Panc1 (cell line): ENCODE measurements around the gene PPP6R2.

Source experiments
- POLR2AphosphoS5 ChIP-seq: IDR thresholded peaks from 2 replicates; pipeline ENCODE4 v1.6.1; 2012; ENCODE audit warnings: mild to moderate bottlenecking, low read depth, low read length, moderate library complexity
- SIN3A ChIP-seq: IDR thresholded peaks from 2 replicates; pipeline ENCODE4 v1.6.1; 2012; ENCODE audit warnings: low read depth, mild to moderate bottlenecking, low read length, moderate library complexity, borderline replicate concordance; ENCODE audit not compliant: insufficient read depth
- TCF7L2 ChIP-seq: IDR thresholded peaks from 2 replicates; pipeline ENCODE4 v1.6.1; 2011; ENCODE audit warnings: mild to moderate bottlenecking, low read depth, low read length, inconsistent platforms
- TF ChIP-seq, protein P1 (sequence below): fragments of 450-650 bp; IDR thresholded peaks from 2 replicates; pipeline ENCODE4 v1.5.1; 2017; ENCODE audit warnings: mild to moderate bottlenecking
- TF ChIP-seq, protein P2 (sequence below), 2 experiments: IDR thresholded peaks; 2 replicates each; pipeline ENCODE4 v1.6.1; 2011 to 2012; ENCODE audit warnings: low read depth in 2 of 2, control low read depth in 1 of 2, low read length in 1 of 2, mild to moderate bottlenecking in 1 of 2, moderate library complexity in 1 of 2; ENCODE audit not compliant: insufficient read depth in 1 of 2

DNA sequence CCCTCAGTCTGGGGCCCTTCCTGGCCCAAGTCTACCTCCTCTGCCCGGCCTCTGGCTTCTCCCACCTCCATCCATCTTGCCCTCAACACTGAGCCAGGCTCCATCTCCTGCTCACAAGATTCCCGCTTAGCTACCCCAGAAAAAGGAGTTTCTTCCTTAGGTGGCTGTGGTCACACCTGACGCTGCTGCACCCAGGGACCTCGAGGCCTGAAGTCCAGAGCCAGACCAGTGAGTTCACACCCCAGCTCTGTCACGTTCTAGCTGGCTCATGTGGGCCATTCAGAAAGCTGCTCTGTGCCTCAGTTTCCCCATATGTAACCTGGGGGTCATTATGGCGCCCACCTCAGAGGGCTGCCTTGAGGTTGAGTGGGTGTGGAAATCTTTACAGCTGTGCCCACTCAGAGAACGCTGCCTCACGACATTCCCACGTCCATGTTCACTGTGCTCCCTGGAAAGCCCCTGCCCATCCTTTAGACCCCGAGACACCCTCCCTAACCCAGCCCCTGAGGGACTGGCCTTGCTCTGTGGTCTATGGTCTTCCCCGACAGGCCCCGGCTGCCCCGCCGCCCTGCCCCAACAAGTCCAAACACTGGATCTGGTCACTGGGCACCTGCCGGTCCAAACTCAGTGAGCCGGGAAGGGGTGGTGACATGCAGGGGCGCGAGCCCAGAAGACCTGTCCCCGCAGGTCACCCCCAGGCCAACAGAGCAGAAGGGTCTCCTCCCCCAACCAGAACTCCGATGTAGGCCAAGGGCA, 45.4 kb upstream of the PPP6R2 start:
- TF ChIP-seq, protein P1, sequence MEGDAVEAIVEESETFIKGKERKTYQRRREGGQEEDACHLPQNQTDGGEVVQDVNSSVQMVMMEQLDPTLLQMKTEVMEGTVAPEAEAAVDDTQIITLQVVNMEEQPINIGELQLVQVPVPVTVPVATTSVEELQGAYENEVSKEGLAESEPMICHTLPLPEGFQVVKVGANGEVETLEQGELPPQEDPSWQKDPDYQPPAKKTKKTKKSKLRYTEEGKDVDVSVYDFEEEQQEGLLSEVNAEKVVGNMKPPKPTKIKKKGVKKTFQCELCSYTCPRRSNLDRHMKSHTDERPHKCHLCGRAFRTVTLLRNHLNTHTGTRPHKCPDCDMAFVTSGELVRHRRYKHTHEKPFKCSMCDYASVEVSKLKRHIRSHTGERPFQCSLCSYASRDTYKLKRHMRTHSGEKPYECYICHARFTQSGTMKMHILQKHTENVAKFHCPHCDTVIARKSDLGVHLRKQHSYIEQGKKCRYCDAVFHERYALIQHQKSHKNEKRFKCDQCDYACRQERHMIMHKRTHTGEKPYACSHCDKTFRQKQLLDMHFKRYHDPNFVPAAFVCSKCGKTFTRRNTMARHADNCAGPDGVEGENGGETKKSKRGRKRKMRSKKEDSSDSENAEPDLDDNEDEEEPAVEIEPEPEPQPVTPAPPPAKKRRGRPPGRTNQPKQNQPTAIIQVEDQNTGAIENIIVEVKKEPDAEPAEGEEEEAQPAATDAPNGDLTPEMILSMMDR = no peak
- TF ChIP-seq POLR2AphosphoS5 (no peak), SIN3A (no peak), TCF7L2 (no peak)
- TF ChIP-seq, protein P2, sequence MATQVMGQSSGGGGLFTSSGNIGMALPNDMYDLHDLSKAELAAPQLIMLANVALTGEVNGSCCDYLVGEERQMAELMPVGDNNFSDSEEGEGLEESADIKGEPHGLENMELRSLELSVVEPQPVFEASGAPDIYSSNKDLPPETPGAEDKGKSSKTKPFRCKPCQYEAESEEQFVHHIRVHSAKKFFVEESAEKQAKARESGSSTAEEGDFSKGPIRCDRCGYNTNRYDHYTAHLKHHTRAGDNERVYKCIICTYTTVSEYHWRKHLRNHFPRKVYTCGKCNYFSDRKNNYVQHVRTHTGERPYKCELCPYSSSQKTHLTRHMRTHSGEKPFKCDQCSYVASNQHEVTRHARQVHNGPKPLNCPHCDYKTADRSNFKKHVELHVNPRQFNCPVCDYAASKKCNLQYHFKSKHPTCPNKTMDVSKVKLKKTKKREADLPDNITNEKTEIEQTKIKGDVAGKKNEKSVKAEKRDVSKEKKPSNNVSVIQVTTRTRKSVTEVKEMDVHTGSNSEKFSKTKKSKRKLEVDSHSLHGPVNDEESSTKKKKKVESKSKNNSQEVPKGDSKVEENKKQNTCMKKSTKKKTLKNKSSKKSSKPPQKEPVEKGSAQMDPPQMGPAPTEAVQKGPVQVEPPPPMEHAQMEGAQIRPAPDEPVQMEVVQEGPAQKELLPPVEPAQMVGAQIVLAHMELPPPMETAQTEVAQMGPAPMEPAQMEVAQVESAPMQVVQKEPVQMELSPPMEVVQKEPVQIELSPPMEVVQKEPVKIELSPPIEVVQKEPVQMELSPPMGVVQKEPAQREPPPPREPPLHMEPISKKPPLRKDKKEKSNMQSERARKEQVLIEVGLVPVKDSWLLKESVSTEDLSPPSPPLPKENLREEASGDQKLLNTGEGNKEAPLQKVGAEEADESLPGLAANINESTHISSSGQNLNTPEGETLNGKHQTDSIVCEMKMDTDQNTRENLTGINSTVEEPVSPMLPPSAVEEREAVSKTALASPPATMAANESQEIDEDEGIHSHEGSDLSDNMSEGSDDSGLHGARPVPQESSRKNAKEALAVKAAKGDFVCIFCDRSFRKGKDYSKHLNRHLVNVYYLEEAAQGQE (IDR thresholded peaks at IDR 0.05; ENCODE audit: insufficient read depth in 1 of 2, low read depth in 2 of 2, low read length in 1 of 2) = no peak
